Stimulated activated CD8-positive, alpha-beta memory T cell treated with anti-CD3 and anti-CD28 coated beads, Interleukin-2, amount 100 ng/mL, for 1 hour (primary cell): ENCODE results near the gene HYDIN.
A peak's percentile ranks its signal among the peaks of the same experiment; 100 is the strongest.

Source experiments
- DNase-seq, 2 donors: peaks; one replicate each; pipeline ENCODE4 v3.0.0-alpha.2; 2020; ENCODE audit warnings: low read depth in 2 of 2

The HYDIN gene

DNA sequence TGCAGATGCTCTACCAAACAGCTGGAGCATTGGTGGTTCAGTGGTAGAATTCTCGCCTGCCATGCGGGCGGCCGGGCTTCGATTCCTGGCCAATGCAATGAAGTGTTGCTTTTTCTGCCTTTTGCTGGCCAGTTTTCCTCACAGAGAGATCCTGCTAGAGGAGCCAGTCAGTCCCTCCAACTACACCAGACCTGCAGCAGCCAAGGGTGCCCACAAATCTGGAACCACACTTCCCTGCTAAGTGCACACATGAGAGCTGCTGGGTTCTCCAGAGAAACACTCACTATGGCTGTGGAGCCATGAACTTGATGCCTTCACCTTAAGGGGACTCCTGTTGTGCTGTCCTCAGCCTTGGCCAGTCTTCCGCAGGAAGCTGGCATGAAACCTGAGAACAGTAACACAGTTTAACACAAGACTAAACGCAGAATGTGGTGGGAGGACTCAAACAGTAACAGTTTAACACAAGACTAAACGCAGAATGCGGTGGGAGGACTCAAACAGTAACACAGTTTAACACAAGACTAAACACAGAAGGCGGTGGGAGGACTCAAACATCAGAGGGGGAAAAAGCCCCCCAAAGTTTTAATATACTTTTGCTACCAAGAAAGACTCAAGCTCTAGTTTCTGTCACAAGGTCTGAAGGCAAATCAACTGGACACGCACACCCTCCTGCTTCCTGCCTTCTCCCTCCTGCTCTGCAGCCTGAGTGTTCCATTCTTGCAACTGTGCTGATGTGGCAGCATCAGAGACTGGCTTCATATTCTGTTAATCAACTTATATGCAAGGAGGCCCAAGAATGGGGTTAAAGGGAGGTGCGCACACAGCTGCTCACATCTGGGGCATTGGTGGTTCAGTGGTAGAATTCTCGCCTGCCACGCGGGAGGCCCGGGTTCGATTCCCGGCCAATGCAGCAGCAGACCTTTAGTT, 441.6 kb downstream of the HYDIN start:
- DNase-seq, result no peak

DNA sequence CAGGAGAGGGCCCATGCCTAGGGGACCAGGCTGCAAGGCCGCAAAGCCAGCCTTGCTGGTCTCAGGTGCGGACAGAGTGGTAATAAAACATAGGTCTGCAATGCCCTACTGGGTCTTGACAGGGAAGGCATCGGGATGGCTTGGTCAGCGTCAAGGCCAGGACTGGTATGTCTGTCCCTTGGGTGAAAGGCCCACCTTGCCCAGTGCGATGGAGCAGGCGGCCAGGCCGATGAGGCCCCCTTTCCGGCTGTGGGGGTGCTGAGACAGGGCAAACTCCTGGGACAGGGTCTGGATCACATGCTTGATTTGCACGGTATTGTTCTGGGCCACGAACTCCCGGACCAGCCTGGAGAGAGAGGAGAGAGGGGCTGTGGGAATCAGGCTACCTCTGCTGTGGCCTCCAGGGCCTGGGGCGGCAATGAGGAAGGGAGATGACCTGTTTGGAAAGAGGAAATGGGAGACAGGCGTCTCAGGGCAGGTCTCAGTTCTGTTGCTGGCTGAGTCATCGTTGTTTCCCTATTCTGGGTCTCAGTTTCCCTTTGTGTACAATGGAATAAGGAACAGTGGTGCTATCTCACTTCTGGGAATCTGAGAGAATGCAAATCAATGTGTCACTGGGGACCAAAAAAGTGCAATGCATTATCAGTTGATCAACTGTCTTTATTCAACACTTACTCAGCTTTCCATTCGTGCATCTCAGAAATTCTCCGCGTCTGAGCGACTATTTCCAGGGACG, 444.3 kb downstream of the HYDIN start:
- no peak for DNase-seq

DNA sequence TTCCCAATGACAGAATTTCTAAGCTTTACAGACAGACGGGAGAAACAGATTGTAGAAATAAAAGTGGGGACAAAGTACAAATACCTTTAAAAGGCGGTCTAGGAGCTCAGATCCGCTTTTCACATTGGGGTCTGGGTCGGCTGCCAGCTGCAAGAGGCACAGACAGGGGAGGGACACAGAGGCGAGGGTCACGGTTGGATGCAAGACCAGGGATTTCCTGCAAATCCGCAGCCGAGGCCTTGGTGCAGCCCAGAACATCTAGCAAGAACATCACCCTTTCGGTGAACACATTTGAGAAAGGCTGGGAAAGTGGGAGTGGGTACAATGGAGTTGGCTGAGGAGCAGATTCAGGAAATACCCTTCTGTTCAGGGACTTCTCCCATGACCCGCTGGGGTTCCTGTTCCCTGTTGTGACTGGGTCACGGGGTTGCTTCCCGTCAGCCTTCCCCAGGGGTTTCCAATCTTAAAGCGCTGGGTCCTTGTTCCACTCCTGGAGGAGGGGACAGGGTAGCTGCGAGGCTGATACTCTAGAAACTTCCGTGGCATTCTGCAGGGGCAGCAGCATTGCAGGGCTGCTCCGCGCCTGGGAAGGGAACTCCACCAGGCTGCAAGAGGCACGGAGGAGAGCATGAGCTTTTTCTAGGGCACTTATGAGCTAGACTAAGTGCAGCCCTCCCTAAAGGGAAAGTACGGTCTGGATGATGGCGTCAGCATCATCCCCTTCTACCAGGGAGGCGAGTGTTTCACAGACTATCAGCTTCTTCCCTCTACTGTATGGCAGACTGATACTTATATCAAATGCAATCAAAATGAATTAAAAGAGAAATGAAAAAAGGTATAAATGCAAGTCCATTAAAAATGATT, 445.6 kb downstream of the HYDIN start:
- DNase-seq, result no peak

DNA sequence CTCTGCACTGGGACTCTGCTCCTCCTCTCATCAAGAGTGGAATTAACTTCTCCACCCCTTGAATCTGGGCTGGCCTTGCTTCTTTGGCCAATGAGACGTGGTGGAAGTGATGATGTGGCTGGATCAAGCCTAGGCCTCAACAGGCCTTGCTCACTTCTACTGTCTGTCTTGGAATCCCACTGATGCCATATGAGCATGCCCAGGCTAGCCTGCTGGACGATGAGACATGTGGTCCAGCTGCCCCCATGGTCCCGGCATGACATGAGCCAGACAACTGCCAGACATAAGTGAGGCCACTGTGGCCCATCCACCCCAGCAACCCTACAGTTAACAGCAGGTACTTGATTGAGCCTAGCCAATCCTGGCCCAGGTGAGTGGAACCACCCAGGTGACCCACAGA, 448.3 kb downstream of the HYDIN start:
- no peak for DNase-seq

DNA sequence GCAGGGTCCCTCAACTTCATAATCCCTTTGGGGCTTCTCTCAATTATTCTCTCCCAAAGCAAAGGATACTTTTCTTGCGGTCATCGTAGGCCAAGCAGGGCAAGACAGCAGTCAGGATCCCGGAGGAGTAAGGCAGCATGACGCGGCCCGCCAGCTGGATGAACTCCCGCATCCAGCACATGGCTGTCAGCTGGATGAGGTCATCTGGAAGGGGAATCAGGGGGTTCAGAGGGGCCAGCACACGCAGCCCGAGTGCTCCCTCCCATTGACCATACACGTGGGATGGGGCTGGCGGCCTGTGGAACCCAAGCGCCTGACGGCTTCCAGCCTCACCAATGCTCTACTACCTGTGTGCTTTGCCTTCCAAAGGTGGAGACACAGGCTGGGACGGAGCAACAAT, 448.7 kb downstream of the HYDIN start:
- no peak for DNase-seq

DNA sequence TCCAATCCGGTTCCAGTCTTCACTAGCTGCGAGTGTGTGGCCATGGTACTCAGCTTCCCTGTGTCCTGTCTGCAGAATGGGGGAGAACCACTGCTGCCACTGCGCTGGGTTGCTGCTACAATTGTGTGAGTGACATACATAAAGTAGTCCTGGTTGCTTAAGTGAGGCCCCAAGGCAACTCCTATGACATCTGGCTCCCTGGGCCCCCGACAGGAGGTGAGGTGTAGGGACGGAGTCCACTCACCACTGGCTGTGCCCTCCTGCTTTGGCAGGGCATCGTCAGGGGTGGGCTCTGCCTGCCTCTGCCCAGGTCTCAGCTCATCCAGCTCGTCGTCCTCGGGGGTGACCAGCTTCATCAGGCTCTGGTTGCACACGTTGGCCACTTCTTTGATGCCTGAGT, 450.0 kb downstream of the HYDIN start:
- no peak for DNase-seq

DNA sequence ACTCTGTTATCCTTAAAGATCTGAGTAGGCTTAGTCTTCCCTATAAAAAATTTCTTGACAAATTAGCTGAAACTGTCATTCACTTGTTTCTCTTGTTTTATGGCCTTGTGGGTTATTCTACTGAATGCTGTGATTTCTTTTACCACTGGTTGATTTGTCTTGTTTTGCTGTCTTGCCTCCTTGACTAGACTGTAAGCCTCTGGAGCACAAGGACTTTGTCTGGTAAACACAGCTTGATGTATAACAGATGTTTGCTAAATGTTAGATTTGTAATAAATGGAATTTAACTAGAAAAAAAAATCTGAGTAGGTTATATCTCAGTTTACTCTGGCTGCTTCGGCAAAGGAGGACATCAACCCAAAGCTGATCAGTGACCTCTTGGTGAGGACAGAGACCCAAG, 451.2 kb downstream of the HYDIN start:
- no peak for DNase-seq

DNA sequence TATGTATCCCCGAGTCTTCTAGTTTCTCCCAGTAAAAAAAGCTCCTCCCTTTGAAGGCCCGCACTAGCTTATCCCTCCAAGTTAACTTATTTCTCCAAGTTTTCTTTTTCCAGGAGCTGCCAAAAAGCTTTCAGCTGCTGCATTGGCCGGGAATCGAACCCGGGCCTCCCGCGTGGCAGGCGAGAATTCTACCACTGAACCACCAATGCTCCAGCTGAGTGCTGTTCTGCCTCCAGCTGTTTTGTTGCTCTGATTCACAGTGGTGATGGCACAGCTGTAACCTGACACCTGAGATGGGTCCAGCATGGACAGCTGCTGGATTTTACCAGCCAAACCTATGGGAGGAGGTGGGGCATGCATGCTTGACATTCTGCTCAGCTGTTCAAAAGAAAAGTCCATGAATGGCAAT, 451.6 kb downstream of the HYDIN start:
- DNase-seq, result no peak

DNA sequence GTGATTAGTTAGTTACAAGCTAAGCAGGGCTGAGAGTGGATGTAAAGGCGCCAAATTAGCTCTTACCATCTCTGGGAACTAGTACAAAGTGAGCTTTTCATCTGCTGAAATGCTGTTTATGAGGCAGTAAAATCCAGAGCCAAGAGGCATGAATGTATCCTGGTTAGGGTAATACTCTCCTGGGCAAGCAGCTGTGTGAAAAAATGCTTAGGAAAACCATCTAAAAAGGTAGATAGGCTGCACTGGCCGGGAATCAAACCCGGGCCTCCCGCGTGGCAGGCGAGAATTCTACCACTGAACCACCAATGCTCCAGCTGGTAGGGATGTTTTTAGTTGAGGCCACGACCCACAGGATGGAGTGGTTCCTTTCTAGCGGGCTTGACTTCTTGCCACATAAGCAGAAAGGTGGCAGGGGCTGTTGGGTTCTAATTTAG, 452.5 kb downstream of the HYDIN start:
- DNase-seq, result no peak

DNA sequence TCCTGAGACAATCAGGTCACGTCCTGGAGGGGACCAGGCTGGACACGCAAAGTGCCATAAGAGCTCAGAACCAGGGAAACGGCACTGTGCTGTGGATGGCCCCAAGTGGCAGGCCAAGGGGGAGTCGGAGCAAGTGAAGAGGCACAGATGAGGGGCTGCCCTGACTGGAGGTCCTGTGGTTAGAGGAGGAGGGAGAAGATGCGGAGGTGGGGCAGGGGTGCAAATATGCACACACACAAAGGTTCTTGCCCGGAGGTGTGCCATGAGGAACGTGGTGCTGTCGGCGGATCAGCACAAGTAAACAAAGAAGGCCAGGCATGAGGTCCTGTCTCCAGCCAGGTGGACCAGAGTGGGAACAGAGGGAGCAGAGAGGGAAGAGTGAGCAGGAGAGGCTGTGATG, 453.0 kb downstream of the HYDIN start:
- no peak for DNase-seq

DNA sequence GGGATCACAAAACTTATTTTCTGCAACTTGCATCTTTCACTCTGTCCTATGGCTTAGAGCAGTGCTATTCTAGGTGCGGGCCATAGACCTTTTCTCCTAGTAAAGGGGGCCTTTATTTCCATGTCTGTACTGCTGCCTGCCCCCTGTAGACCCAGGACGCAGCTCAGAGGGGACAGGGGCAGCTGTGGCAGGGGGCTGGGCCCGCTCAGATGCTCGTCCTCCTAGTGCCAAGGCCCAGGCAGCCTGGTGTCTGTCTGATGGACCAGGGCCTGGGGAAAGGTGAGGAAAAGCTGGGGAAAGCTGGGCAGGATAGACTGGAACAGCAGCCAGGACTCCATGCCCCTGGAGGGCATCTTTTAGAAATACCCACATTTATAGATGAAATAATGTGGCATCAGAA, 455.1 kb downstream of the HYDIN start:
- DNase-seq, result no peak

DNA sequence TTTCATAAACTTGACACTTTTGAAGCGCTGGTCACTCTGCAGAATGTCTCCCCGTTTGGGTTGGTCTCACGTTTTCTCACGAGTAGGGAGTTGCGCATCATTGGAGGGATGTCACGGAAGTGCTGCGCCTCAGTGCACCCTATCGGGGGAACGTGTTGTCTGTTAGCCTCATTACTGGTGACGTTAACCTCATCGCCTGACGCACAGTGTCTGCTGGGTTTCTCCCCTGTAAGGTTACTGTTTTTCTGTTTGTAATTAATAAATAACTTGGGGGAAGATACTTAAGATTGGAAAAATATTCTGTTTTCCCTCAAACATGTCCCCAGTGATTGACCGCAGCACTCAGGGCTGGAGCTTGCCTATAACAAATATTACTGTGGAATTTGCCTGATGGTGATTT, 456.3 kb downstream of the HYDIN start:
- no peak for DNase-seq

DNA sequence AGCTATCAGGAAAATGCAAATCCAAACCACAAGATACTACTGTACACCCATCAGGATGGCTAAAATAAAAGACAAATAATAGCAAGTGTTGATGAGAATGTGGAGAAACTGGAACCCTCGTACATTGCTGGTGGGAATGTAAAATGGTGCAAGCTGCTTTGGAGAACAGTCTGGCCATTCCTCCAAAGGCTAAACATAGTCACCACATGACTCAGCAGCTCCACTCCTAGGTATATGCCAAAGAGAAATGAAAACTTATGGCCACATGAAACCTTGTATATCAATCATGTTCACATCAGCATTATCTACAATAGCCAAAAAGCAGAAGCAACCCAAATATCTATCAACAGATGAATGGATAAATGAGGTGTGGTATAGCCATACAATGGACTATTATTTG, 458.0 kb downstream of the HYDIN start:
- no peak for DNase-seq

DNA sequence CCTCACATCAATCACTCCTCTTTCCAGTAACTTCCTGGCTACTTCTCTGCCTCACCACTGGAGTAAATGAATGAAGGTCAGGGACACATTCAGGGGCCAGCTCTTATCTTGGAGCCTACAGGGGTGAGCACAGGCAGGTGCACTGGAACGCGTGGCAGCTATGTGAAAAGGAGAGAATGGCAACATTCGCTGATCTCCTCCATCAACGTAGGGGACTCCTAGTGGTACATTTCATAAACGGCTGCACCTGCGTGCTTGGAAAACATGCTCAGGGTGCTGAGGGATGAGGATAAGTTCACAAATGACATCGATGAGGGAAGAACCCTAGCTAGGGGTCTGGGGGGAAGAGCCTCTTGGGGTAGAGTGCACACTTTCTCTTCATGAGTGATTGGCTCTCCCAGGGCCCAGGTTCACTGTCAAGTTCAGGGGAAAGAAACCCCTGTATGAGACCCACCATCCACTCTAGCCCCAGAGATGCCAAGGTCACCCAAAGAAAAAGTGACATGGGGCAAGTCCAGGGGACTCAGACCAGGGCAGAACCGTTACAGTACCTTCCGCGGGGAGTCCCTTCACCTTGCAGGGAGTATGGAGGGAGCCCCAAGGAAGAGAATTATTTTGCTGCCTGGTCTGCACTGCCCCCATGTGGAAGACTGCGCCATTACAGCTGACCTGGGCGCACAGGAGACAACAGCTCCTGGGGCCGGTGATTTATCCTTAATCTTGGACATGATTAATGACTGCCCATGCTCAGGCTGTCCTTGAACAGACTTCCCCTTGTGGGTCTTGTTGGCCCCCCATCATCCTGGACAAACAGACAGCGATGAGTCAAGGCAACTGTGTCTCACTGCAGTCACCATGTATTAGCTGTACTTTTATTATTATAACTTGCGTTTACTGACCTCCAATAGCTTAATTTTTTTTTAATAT, 459.6 kb downstream of the HYDIN start:
- peak; percentile 14 for DNase-seq

DNA sequence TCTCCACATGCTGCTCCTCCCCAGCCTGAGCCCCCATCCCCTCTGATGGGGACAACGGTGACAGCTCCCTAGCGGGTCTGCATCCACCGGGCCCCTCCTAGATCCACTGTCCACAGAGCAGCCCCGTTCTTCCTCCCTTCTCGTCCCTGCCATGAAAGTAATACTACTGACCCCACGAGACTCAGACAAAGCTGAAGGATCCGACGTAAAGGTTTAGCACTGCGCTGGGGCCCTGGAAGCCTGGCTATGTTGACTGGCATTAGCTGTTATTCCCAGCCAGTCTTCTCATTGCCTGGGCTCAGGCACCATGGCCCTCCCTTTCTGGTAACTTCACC, 460.3 kb downstream of the HYDIN start:
- no peak for DNase-seq

DNA sequence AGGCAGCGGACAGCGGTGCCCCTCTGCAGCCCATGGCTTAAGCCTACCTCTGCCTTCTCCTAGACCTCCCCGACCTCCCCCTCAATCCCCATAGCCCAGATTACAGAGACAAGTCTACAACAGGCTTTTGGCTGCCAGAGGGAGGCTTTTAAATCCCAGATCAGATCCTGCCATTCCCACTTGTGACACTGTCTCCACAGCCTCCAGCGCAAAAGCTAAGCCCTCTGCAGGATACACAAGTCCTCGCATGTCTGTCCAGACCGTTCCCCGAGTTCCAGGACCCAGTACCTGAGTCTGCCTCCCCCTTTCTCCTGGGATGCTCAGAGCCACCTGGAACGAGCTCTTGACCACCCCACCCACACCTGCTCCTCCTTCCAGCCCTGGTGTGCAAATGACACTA, 460.8 kb downstream of the HYDIN start:
- no peak for DNase-seq

DNA sequence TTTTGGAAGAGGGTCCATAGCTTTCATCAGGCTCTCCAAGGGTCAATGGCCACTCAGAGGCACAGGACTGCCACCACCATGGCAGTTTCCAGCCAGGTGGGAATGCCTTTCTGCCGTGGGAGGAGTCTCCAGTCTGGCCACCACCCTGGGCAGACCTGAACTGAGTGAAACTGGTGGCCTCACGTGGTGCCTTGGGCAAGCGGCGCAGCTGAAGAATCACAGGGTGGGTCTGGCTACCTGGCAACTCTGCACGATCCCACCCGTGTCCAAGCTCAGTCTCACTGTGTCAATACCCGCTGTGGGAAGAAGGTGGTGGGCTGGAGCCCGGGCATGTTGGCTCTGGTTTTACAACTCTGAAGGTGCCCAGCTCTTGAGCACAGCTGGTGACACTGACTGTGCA, 461.4 kb downstream of the HYDIN start:
- DNase-seq, result no peak

DNA sequence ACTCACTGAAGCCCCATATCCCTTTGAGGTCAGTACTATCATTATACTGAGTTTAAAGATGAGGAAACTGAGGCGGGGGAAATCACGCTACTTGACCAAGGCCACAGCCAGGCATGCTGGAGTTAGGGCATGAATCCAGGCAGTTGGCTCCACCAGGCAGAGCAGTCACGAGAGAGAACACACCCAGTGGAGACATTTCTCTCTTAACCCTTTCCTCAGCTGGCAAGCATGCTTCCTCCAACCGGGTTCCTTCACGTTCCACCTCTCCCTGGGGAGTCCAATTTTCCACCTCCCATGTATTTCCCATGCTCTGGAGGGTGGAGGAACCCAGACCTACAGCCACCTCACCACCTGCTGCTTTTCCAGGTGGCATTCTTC, 462.3 kb downstream of the HYDIN start:
- no peak for DNase-seq

DNA sequence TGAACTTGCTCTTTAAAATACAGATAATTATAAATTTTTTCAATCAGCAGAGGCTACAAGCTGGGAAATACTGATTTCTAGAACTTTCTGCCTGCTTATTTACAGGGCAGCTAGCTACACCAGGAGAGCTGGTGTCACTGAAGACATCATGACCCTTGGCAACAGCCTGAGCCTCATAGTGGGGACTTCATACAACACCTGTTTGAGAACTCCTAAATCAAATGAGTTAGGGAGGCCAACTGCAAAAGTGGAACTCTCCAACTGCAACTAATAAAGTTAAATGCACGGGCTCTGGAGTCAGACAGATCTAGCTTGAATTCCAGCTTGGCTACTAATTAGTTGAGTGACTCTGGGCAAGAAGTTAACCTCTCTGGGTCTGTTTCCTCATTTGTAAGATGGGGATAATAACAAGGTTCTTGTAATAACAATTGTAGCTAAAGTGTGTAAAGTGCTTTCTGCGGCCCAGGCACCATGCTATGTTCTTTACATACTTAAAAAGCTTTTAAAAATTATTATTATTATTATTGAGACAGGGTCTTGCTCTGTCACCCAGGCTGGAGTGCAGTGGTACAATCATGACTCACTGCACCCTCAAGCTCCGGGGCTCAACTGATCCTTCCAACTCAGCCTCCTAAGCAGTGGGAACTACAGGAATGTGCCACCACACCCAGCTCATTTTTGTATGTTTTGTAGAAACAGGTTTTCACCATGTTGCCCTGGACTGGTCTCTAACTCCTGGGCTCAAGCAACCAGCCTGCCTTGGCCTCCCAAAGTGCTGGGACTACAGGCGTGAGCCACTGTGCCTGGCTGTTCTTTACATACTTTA, 462.9 kb downstream of the HYDIN start:
- no peak for DNase-seq

DNA sequence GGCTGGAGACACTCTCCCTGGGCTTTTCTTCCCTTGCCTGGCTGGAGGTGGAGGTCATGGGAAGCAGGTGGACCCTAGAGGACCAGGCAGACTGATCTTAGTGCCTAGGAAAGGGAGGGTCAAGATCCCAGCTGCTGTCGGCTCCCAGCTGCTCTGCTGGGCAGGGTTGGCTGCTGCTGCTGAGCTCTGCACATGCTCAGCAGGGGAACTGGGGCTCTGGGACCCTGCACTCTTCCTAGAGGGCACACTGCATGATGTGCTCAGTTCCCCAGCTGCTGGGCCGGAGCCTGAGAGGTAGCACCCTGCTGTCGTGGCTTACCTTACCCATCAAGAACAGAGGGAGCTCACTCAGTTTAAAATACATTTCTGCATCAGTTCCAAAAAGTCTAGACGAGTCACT, 463.9 kb downstream of the HYDIN start:
- no peak for DNase-seq
